ENCODE data around the gene ARHGEF1.
"Not testable (repeated sequence)": the region's sequence is repeated elsewhere in the genome, so short reads cannot be mapped to it uniquely, and the experiment has no call there.

Gene ARHGEF1

DNA sequence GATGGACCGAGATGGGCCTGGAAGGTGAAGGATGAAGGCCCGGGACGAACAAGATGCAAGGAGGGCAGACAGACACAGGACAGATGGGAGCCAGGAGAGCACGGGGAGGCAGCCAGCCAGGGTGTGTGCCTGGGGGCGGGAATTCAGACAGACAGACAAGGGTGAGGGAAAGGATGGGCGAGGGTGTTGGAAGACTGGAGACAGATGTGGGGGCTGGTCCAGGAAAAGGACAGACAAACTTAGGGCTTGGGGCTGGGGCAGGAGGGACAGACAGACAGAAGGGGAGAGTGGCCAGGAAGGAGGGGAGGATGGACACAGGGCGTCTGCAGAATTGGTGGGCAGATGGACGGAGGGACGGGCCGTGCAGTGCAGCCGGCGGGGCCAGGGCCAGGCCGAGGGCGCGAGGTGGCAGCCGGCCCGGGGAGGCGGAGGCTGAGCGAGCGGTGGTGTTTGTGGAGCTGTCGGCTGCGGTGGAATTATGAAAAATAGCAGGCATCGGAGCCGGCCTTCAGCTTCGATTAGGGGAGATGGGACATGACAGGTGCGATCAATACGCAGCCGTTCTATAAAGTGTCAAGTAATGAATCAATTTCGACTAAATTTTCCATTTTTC, 49.8 kb downstream of the ARHGEF1 start:
- no peak for FAIRE-seq

DNA sequence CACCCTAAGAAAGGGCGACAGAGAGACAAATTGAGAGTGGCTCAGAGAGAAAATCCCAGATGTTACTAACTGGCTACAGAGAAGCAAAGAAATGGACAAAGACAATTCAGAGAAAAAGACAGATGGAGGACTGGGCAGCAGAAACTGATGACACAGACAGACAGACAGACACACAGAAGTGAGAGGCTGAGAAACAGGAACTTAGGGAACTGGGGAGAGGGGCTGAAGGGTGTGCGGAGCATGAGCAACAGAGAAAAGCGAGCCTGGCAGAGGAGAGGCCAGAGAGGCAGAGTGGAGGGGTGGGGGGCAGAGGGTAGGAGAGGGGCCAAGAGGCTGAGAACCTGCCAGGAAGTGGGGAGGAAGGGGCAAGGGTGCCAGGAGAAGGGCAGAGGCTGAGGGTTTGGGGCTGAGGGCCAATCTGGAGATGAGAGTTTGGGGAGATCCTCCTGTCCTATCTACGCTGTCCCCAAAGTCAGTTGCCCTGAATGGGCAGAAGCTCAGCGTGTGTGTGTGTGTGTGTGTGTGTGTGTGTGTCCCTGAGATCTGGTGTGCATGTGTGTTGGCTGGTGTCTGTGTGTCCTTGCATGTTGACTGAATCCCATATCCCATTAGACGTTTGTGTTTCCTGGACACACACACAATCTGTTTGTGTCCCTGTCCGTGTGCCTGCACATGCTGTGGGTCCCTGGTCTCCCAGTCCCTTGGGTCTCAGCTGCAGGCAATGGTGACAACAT, 50.9 kb downstream of the ARHGEF1 start:
- no peak for FAIRE-seq

DNA sequence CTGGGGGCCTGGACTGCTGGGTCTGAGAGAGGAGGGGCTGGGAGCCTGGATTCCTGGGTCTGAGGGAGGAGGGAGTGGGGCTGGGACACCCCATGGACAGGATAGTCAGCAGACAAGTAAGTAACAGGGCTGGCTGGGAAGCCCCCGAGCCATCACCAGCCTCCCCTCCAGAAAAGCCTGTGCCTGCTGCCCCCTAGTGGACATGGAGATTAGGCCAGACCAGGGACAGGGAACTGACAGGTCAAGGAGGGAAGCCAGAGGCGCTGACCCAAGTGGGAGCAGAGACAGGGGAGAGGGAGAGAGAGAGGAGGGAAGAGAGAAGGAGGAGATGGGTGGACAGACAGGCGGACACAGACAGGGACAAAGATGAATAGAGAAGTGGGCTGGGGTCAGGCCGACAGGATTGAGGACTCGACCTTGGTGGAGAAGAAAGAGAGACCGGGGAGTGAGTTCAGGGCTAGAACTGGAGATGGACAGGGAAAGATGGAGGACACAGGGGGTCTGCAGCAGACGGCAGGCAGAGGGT, 51.9 kb downstream of the ARHGEF1 start:
- no peak for FAIRE-seq

DNA sequence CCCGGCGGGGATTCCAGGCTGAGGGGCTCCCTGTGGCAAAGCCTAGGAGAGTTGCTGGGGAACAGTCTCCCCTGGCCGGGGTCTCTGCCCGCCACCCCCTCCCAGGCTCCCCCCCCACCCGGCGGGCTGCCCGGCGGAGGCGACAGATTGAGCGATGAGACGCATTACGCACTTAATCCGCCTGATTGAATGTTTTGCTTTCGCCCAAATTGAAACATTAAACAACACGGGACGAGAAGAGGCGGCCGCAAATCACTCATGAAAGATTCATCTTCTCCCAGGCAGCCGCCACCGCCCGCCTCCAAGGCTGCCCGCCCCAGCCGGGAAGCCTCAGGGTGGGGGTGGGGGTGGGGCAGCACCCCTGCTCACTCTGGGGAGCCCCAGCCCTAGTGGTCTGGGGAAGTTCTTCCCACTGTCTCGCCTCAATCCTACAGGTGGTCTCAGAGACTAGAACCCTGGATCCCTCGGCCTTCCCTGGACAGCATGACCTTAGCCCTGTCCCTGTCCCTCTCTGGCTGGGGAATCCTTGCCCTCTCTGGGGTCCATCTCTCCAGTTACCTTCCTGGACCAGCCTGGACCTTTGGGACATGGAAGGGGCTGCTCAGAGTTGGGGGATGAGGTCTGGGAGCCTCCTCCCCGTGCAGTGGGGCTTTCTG, 52.9 kb downstream of the ARHGEF1 start:
- FAIRE-seq = no peak

DNA sequence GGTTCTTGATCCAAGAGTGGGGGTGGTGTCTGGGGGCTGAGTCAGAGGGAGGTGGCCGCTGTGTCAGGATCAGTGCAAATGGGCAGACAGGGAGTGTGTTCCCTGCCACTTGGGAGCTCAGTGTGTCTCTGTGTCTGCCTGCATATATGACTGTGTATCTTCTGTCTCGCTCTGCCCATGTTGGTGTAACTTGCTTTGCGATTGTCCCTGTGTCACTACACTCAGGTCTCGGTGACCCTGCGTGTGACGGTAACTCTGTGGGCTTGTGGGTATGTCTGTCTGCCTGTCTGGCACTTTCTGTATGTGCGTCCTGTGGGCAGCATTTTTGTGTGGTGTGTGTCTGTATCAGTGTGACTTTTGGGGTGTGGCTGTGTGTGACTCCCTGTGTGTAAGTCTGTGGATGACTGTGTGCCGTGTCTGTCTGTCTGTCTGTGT, 53.4 kb downstream of the ARHGEF1 start:
- no peak for FAIRE-seq

DNA sequence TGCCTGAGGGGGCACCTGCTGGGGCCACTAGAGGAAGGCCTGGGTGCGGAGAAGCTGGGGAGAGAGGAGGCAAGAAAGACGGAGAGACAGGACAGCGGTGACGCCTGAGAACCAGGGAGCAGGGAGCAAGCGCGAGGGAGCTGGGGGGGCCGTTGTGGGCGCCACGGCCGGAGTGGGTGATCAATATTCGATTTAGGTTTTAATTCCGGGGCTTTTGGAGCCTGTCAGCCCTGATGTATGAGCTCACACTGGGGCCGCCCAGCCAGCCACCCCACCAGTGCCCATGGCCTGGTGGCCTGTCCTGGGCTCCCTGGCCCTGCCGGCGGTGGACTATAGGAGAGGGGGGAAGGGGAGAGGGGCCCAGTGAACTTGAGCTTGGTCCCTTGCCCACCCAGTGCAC, 54.0 kb downstream of the ARHGEF1 start:
- no peak for FAIRE-seq

DNA sequence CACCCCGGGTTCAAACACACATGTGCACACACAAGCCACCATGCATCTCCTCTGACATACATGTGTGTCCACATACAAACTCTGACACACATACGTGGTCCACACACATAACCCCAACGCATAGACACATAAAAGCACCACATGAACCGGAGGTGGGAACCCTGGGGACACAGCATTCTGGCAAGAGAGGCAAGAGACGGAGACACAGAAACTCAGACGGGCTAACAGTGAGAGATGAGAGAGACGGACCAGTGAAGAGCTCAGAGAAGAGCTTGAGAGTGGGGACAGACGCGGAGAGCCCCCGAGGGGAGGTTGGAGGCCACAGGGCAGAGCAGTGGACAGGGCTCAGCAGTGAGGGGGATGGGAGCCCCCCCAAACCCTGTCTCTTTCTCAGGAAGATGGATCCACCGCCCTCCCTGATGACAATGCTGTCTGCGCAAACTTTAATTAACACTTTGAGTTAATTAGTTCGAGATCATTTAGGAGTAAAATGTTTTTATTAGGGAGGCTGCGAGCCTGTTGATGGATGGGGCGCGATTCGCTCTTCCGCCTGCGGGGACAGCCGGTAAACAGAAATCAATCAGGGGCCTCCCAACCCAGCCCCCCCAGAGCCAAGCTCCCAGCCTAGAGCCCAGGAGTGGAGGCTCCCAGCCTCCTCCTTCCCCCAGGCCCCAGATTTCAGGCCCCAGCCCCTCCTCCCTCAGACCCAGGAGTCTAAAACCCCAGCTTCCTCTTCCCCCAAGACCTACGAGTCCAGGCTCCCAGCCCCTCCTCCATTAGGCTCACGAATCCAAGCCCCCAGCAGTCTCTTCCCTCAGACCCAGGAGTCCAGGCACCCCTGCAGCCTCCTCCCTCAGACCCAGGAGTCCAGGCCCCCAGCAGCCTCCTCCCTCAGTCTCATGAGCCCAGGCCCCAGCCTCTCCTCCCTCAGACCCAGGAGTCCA, 54.8 kb downstream of the ARHGEF1 start:
- FAIRE-seq = no peak

DNA sequence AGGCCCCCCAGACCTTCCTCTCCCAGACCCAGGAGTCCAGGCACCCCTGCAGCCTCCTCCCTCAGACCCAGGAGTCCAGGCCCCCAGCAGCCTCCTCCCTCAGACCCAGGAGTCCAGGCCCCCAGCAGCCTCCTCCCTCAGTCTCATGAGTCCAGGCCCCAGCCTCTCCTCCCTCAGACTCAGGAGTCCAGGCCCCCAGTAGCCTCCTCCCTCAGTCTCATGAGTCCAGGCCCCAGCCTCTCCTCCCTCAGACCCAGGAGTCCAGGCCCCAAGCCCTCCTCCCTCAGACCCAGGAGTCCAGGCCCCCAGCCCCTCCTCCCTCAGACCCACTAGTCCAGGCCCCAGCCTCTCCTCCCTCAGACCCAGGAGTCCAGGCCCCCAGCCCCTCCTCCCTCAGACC, 56.2 kb downstream of the ARHGEF1 start:
- FAIRE-seq = not testable (repeated sequence)

DNA sequence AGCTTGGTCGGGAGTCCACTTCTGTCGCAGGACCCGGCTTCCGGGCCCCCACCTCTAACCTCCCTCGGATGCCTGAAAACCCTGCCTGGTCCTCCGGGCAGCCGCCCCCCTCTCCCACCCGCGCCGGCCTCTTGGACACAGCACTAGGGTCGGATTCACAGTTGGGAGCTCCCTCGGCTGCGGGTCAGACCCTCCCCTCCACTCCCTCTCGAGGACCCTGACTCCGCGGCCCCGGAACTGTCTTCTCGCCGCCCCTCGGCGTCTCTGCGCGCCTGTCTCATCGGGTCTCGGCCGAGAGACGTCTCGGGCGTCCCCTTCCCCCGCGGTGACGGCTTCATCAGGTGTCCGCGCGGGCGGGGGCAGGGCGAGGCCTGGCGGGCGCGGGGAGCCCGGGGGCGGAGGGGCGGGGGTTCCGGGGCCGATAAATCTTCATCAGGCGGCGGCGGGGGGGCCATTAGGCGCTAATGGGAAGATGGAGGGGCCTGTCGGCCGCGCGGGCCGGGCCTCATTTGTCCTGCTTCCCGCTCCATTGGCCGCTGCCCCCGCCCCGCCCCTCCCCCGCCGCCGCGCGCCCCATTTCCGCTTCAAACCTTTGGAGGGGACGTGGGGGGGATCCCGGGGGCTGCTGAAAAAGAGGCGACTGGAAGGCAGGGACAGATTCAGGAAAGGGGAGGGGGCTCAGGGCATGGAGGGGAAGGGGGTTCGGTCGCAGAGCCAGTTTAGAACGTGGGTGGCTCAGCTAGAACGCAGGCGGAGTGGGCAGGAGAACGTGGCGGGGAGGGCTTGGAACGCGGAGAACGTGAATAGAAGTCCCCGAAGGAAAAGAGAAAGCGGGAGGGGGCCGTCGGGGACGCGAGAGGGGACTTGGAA, 57.1 kb downstream of the ARHGEF1 start:
- FAIRE-seq = no peak

DNA sequence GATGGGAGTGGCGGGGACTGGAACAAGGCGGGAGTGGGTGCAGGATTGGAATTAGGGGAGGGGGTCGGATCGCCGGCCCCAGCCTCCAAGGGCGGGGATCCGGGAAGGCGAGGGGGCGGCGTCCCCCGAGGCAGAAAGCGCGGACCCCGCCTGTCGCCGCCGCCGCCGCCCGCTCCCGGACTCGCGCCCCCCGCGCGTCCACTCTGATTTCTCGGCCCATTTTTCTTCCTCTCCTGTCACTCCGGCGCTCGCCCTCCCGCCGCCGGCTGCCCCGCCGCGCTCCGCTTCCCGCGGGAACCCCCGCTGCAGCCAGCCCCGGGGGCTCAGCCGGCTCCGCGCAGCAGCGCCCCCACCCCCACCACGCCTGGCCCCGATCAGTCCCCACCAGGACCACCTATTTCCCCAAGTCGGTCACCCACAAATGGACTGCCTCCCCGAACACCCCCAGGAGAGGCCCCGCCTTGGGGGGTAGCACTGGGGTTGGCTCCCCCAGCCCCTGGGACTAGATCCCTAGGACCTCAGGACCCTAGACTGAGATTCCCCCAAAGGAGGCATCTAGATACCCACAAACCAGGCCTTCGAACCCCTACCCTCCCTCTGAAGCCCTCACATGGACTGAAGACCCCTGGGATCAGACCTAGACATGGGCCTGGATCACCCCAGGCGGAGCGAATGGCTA, 57.9 kb downstream of the ARHGEF1 start:
- FAIRE-seq = no peak

DNA sequence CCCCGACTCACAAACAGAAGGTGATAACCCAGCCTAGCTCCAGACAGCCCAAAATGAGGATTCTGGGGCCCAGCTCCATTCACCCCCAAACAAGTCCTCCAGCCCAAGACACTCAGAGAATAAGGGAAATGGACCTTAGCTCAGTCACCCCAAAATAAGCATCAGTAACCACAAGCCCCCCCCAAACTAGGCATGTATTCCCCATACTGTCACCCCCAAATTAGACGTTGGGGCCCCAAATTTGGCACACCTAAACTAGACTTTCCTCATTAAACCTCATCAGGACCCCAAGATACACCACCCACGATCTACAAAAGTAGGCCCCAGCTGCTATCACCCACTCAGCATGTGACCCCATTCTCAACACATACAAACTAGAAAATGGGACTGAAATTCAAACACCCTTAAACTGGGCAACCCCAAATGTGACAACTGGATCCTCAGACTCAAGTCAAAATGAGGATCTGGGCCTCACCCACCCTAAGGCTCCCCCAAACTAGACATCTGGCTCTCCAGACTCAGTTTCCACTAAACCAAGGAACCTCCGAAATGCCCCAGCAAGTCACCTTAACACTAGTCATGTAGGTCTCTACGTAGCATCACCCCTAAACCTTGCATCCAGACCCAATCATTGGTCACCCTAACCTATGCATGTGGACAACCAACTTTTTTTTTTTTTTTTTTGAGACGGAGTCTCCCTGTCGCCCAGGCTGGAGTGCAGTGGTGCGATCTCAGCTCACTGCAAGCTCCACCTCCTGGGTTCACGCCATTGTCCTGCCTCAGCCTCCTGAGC, 58.6 kb downstream of the ARHGEF1 start:
- FAIRE-seq = no peak

DNA sequence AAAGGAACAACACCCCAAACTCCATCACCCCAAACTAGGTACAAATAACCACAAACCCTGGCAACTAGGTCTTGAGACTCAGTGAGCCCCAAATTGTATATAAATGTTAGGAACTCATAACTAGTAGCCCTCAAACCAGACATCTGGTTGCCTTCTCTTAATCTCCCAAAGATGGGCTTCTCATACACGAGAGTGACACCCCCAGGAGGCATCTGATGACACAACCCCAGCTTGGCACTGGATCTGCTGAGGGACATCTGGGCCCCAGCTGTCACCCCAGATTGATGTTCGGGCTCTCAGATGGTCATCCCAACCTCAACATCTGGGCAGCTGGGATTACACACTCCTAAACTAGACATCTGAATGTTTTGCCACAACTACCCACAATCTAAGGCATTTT, 61.4 kb downstream of the ARHGEF1 start:
- FAIRE-seq = no peak

DNA sequence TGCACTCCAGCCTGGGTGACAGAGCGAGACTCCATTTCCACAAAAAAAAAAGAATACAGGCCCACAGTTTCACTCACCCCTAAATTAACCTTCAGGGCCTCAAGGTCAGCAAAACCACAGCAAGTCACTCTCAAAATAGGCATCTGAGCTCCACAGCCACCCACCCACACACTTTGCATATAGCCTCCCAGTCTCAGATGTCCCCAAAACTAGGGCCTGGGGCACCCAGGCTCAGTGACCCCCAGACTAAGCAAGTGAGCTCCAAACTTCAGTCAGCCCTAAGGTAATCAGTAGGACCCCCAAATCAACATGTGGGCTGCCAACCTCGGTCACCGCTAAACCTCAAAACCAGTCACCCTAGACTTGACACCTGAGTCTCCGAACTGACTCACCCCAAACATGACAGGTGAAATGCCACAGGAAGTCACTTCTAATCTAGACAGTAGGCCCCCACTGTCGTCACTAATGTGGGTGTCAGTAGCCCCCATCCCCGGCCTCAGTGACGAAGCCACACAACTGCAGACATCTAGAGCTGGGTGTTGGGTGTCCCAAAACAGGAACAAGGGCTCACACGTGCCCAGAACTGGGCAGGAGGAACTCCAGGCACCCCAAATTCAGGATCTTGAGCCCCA, 62.3 kb downstream of the ARHGEF1 start:
- no peak for FAIRE-seq

DNA sequence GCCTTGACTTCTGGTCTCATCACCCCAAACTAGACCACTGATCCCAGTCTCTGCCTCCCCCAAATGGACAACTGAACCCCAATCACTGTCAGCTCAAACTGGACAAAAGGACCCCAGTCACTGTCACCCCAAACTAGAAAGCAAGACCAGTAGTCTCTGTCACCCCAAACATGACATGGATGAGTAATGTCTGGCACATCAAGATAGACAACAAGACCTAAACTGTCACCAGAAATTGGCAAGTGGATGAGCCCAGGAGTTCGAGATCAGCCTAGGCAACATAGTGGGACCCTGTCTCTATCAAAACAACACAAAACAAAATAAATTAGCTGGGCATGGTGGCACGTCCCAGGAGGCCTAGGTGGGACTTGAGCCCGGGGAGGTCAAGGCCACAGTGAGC, 64.1 kb downstream of the ARHGEF1 start:
- FAIRE-seq = no peak

DNA sequence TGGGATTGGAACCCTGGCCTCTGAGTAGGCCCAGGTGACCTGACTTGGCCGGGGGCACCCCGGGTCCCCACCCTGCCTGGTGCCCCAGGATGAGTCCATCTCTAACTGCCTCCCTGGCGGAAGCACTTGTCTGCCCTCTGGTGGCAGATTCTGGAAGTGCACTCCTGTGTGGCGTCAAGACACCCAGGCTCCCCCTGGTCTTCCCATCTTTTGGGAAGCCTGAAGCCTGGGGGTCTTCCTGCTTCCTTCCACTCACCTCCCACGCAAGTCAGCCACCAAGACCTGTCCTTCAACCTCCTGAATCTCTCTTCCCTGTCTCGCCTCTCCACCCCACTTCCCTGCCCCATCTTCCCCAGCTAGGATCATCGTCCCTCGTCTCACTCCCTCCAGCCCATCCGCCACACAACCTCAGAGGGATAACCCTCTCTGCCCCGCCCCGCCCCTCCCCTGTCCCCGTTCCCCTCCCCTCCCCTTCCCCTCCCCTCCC, 68.7 kb downstream of the ARHGEF1 start:
- no peak for FAIRE-seq

DNA sequence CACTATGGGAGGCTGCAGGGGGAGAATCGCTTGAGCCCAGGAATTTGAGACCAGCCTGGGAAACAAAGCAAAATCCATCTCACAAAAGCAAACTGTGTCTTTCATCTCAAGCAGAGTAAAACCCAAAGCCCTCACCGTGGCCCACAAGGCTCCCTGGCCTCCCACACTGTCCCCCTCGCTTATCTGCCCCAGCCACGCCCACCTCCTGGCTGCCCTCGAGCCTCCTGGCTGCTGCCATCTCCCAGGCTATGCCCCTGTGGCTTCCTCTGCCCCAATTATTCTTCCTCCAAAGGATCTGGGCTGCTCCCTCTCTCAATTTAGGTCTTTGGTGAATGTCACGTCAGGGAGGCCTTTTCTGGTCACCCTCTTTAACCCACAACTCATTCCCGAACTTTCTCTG, 72.5 kb downstream of the ARHGEF1 start:
- no peak for FAIRE-seq

DNA sequence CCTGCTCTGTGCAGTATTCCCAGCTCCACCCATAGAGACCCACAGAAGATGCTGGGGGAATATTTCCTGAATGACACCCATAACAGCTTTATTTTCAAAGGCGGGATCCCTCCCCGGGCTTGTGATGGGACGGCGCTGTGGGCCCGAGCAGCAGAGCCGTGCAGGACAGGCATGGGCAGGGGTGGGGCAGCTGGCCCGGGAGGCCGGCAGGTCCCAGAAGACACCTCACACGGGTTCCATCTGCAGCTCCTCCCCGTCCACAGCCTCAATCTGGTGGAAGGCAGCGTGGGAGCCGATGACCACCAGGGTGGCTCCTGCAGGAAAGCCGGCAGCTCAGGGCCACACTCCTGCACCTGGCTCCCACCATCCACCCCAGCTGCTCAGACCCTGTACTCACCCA, 73.6 kb downstream of the ARHGEF1 start:
- no peak for FAIRE-seq
